ENCODE results near the gene THNSL1. TPM values are rescaled to one million over a fixed set of nuclear protein-coding genes. Genes with fewer than 3 reads are reported as not detected.

Gene THNSL1
- total RNA-seq, 1 donor from 2014 or later: 3.2 TPM

GRCh38 chr10:25063157-25063556 lies 46.7 kb downstream of the THNSL1 start:
- no peak for DNase-seq (ENCODE audit: low read depth)
- no peak for TF ChIP-seq CTCF (IDR thresholded peaks at IDR 0.05; ENCODE audit: insufficient read depth, low read length, poor library complexity, severe bottlenecking)
- Histone ChIP-seq H3K36me3 (ENCODE audit: control insufficient read depth, insufficient read depth, low read length) (no peaks in the 10 kb centered on the region), H3K27me3 (ENCODE audit: control insufficient read depth, insufficient read depth, low read length) (no peaks in the 10 kb centered on the region), H3K4me3 (ENCODE audit: low read depth, low read length) (no peak overlapping the region)

- Histone ChIP-seq H3K36me3 (ENCODE audit: control insufficient read depth, insufficient read depth, low read length) (no peaks in the 10 kb centered on the region), H3K4me3 (ENCODE audit: low read depth, low read length) (no peak overlapping the region), H3K27me3 (ENCODE audit: control insufficient read depth, insufficient read depth, low read length) (no peaks in the 10 kb centered on the region)
- DNase-seq (ENCODE audit: low read depth): no peak
- TF ChIP-seq CTCF (IDR thresholded peaks at IDR 0.05; ENCODE audit: insufficient read depth, low read length, poor library complexity, severe bottlenecking): no peak
These were observed 47.2 kb downstream of the THNSL1 start for GRCh38 chr10:25063644-25064043.

GRCh38 chr10:25064401-25064800 lies 48.0 kb downstream of the THNSL1 start:
- Histone ChIP-seq H3K36me3 (ENCODE audit: control insufficient read depth, insufficient read depth, low read length) (no peaks in the 10 kb centered on the region), H3K4me3 (ENCODE audit: low read depth, low read length) (no peak overlapping the region), H3K27me3 (ENCODE audit: control insufficient read depth, insufficient read depth, low read length) (no peaks in the 10 kb centered on the region)
- TF ChIP-seq CTCF (IDR thresholded peaks at IDR 0.05; ENCODE audit: insufficient read depth, low read length, poor library complexity, severe bottlenecking): no peak
- DNase-seq (ENCODE audit: low read depth): no peak

- no peak for TF ChIP-seq CTCF (IDR thresholded peaks at IDR 0.05; ENCODE audit: insufficient read depth, low read length, poor library complexity, severe bottlenecking)
- Histone ChIP-seq H3K36me3 (ENCODE audit: control insufficient read depth, insufficient read depth, low read length) (no peaks in the 10 kb centered on the region), H3K27me3 (ENCODE audit: control insufficient read depth, insufficient read depth, low read length) (no peaks in the 10 kb centered on the region), H3K4me3 (ENCODE audit: low read depth, low read length) (no peak overlapping the region)
- DNase-seq (ENCODE audit: low read depth): no peak
These were observed 49.5 kb downstream of the THNSL1 start for GRCh38 chr10:25065761-25066476.

GRCh38 chr10:25068152-25069058 lies 52.0 kb downstream of the THNSL1 start:
- DNase-seq (ENCODE audit: low read depth): peak; percentile 23
- Histone ChIP-seq H3K4me3 (ENCODE audit: low read depth, low read length) (no peak overlapping the region), H3K27me3 (ENCODE audit: control insufficient read depth, insufficient read depth, low read length) (no peaks in the 10 kb centered on the region), H3K36me3 (ENCODE audit: control insufficient read depth, insufficient read depth, low read length) (no peaks in the 10 kb centered on the region)
- no peak for TF ChIP-seq CTCF (IDR thresholded peaks at IDR 0.05; ENCODE audit: insufficient read depth, low read length, poor library complexity, severe bottlenecking)
